Breast epithelium (tissue), 4 donors: ENCODE results near the gene OSBPL3. TPM values are rescaled to one million over a fixed set of nuclear protein-coding genes. Genes with fewer than 3 reads are reported as not detected.

Experiments
- DNase-seq, 2 donors: peaks; one replicate each; pipeline ENCODE4 v3.0.0-alpha.2; 2019; ENCODE audit warnings: low spot score in 2 of 2
- H3K27ac ChIP-seq, 2 donors: fragments of 200-600 bp; sonication (generic) in 1 of 2; one replicate each; pipeline ENCODE4 v1.5.1; 2016 to 2019; ENCODE audit warnings: mild to moderate bottlenecking in 1 of 2
- H3K27me3 ChIP-seq, 2 donors: fragments of 200-600 bp; sonication (generic) in 1 of 2; one replicate each; pipeline versions ENCODE4 v1.5.1 to v1.6.0; 2017 to 2019; ENCODE audit warnings: control low read depth in 1 of 2, mild to moderate bottlenecking in 1 of 2
- H3K36me3 ChIP-seq: fragments of 200-600 bp; one replicate; pipeline ENCODE4 v1.5.1; 2019
- H3K4me1 ChIP-seq, 2 donors: fragments of 200-600 bp; sonication (generic); one replicate each; pipeline ENCODE4 v1.5.1; 2016 to 2019; ENCODE audit warnings: control low read depth in 1 of 2
- H3K4me3 ChIP-seq, 3 donors: fragments of 200-600 bp; sonication (generic); 1 replicate in 2 of 3; 2 replicates in 1 of 3; pipeline ENCODE4 v1.5.1; 2016 to 2019; ENCODE audit warnings: mild to moderate bottlenecking in 3 of 3, moderate library complexity in 2 of 3
- H3K9me3 ChIP-seq, 2 donors: fragments of 200-600 bp; sonication (generic) in 1 of 2; one replicate each; pipeline ENCODE4 v1.5.1; 2016 to 2019; ENCODE audit warnings: control low read depth in 1 of 2
- CTCF ChIP-seq, 3 donors: fragments of 450-650 bp; IDR thresholded peaks; one replicate each; pipeline ENCODE4 v1.5.1; 2016 to 2017; ENCODE audit warnings: antibody characterized with exemption in 3 of 3, mild to moderate bottlenecking in 3 of 3, moderate library complexity in 3 of 3
- POLR2A ChIP-seq: fragments of 450-650 bp; IDR thresholded peaks from one replicate; pipeline ENCODE4 v1.6.1; 2016; ENCODE audit warnings: antibody characterized with exemption, mild to moderate bottlenecking, moderate library complexity
- POLR2AphosphoS5 ChIP-seq, 3 donors: sonication (generic); formaldehyde crosslinking; IDR thresholded peaks; one replicate each; pipeline ENCODE4 v1.6.1; 2017; ENCODE audit warnings: antibody characterized with exemption in 3 of 3
- intact Hi-C: fragments of 100-400 bp; cut with DNase I; formaldehyde crosslinking; loops from one replicate; pipeline ENCODE4 v1.15.1; 2023; ENCODE audit warnings: low total_unique reads
- total RNA-seq, 3 donors: library from RNA; depleted of rRNA; stranded (reverse); fragments of >200 nt; gene quantifications; one replicate each; pipeline ENCODE4 v1.1.0, GENCODE V29; 2016

The OSBPL3 gene
- total RNA-seq, 3 donors from 2014 or later, result 6.4 to 20.5 (median 8.5) TPM

GRCh38 chr7:24842449-24843241 lies 137.3 kb downstream of the OSBPL3 start:
- TF ChIP-seq POLR2A (no peak), POLR2AphosphoS5 (IDR thresholded peaks at IDR 0.05) (no peak), CTCF (IDR thresholded peaks at IDR 0.05) (no peak)
- H3K36me3 ChIP-seq, result no peaks in the 10 kb centered on the region
- H3K4me3 ChIP-seq, result no peak overlapping the region
- H3K9me3 ChIP-seq, result no peaks in the 10 kb centered on the region
- H3K27me3 ChIP-seq, result no peaks in the 10 kb centered on the region
- no peak for DNase-seq
- intact Hi-C loops, result no loop called here
- H3K4me1 ChIP-seq, result no peaks in the 10 kb centered on the region
- H3K27ac ChIP-seq, result no peak overlapping the region

GRCh38 chr7:24842029-24842428 lies 137.9 kb downstream of the OSBPL3 start:
- intact Hi-C loops, result no loop called here
- H3K9me3 ChIP-seq, result no peaks in the 10 kb centered on the region
- no peaks in the 10 kb centered on the region for H3K4me1 ChIP-seq
- no peaks in the 10 kb centered on the region for H3K36me3 ChIP-seq
- no peak overlapping the region for H3K27ac ChIP-seq
- DNase-seq, result no peak
- H3K4me3 ChIP-seq, result no peak overlapping the region
- no peaks in the 10 kb centered on the region for H3K27me3 ChIP-seq
- TF ChIP-seq CTCF (IDR thresholded peaks at IDR 0.05) (no peak), POLR2AphosphoS5 (IDR thresholded peaks at IDR 0.05) (no peak)

- intact Hi-C loops, result no loop called here
- TF ChIP-seq POLR2A (no peak), CTCF (IDR thresholded peaks at IDR 0.05) (no peak), POLR2AphosphoS5 (IDR thresholded peaks at IDR 0.05) (no peak)
- no peaks in the 10 kb centered on the region for H3K4me1 ChIP-seq
Observed at GRCh38 chr7:24840563-24840962, 139.4 kb downstream of the OSBPL3 start.

GRCh38 chr7:24836084-24836483 lies 143.9 kb downstream of the OSBPL3 start:
- Histone ChIP-seq H3K4me3 (no peak overlapping the region), H3K4me1 (no peaks in the 10 kb centered on the region), H3K27me3 (no peaks in the 10 kb centered on the region), H3K9me3 (no peaks in the 10 kb centered on the region), H3K36me3 (no peaks in the 10 kb centered on the region), H3K27ac (no peak overlapping the region)
- intact Hi-C loops, result no loop called here
- TF ChIP-seq CTCF (IDR thresholded peaks at IDR 0.05) (no peak), POLR2AphosphoS5 (IDR thresholded peaks at IDR 0.05) (no peak), POLR2A (no peak)
- DNase-seq, result no peak

More at GRCh38 chr7:24840563-24840962, 139.4 kb downstream of the OSBPL3 start:
- no peak for DNase-seq
- Histone ChIP-seq H3K27me3 (no peaks in the 10 kb centered on the region), H3K9me3 (no peaks in the 10 kb centered on the region), H3K27ac (no peak overlapping the region), H3K36me3 (no peaks in the 10 kb centered on the region), H3K4me3 (no peak overlapping the region)

GRCh38 chr7:24835643-24836042 lies 144.3 kb downstream of the OSBPL3 start:
- Histone ChIP-seq H3K4me3 (no peak overlapping the region), H3K9me3 (no peaks in the 10 kb centered on the region), H3K27ac (no peak overlapping the region), H3K36me3 (no peaks in the 10 kb centered on the region), H3K4me1 (no peaks in the 10 kb centered on the region), H3K27me3 (no peaks in the 10 kb centered on the region)
- DNase-seq, result no peak
- intact Hi-C loops, result no loop called here
- TF ChIP-seq CTCF (IDR thresholded peaks at IDR 0.05) (no peak), POLR2A (no peak), POLR2AphosphoS5 (IDR thresholded peaks at IDR 0.05) (no peak)
